ENCODE results near the gene RABAC1.
"Not testable (repeated sequence)": the region's sequence is repeated elsewhere in the genome, so short reads cannot be mapped to it uniquely, and the experiment has no call there.

RABAC1 gene

GRCh38 chr19:41915021-41915775 is 43.9 kb downstream of the RABAC1 start:
- DNase-seq (ENCODE audit: low read depth), result no peak

GRCh38 chr19:41914424-41914834 is 44.7 kb downstream of the RABAC1 start:
- not testable (repeated sequence) for DNase-seq (ENCODE audit: low read depth)

GRCh38 chr19:41913538-41914423 is 45.3 kb downstream of the RABAC1 start:
- no peak for DNase-seq (ENCODE audit: low read depth)

- no peak for DNase-seq (ENCODE audit: low read depth)
These were observed 46.1 kb downstream of the RABAC1 start for GRCh38 chr19:41912899-41913537.

GRCh38 chr19:41911889-41912731 is 47.0 kb downstream of the RABAC1 start:
- DNase-seq (ENCODE audit: low read depth), result no peak

GRCh38 chr19:41910992-41911888 is 47.9 kb downstream of the RABAC1 start:
- no peak for DNase-seq (ENCODE audit: low read depth)

- no peak for DNase-seq (ENCODE audit: low read depth)
These were observed 48.7 kb downstream of the RABAC1 start for GRCh38 chr19:41910240-41910991.

GRCh38 chr19:41909706-41910105 is 49.4 kb downstream of the RABAC1 start:
- no peak for DNase-seq (ENCODE audit: low read depth)

- no peak for DNase-seq (ENCODE audit: low read depth)
These were observed 50.2 kb downstream of the RABAC1 start for GRCh38 chr19:41908724-41909464.

- no peak for DNase-seq (ENCODE audit: low read depth)
These were observed 51.0 kb downstream of the RABAC1 start for GRCh38 chr19:41907994-41908615.

- DNase-seq (ENCODE audit: low read depth), result no peak
These were observed 52.0 kb downstream of the RABAC1 start for GRCh38 chr19:41906916-41907680.
